K562 (cell line): ENCODE results near the gene CKMT1A. TPM values are rescaled to one million over a fixed set of nuclear protein-coding genes. Genes with fewer than 3 reads are reported as not detected.
A peak's percentile ranks its signal among the peaks of the same experiment; 100 is the strongest.
"Not testable (repeated sequence)": the region's sequence is repeated elsewhere in the genome, so short reads cannot be mapped to it uniquely, and the experiment has no call there.

Experiments
- ATAC-seq: fragments of 200-7000 bp; cut with Tn5 transposase; 3 replicates; pipeline ENCODE4 v1.9.1; 2020; ENCODE audit warnings: moderate library complexity
- BruUV-seq: library from RNA; stranded (reverse); fragments of 400-500 nt; replicated peaks from 2 replicates; lab custom pipeline; 2021; lab: Mats Ljungman, UMichigan
- CTCF ChIA-PET: fragments of 300-600 bp; formaldehyde crosslinking; extraction: SDS; loops from one replicate; lab custom pipeline; 2021; ENCODE audit warnings: low intra/inter-chr PET ratio; lab: Yijun Ruan, JAX
- POLR2A ChIA-PET: fragments of 300-600, 350-650 bp; sonication (Branson Sonifier 250); formaldehyde crosslinking; extraction: SDS; loops from one replicate; lab custom pipeline; 2021; ENCODE audit warnings: antibody characterized with exemption, inconsistent platforms; lab: Yijun Ruan, JAX
- DNase-seq, 4 experiments: peaks; one replicate each; pipeline versions ENCODE4 v3.0.0 to v3.0.0-alpha.2; 2011 to 2018; ENCODE audit warnings: low spot score in 3 of 4, mixed read lengths in 3 of 4; ENCODE audit errors: extremely low read depth in 1 of 4
- FAIRE-seq: peaks from 2 replicates; lab custom pipeline; 2011; peaks lifted over from hg19 to GRCh38; lab: Jason Lieb, UNC
- H2AFZ ChIP-seq: 2 replicates; pipeline ENCODE4 v1.6.0; 2011; ENCODE audit warnings: low read depth, low read length, control low read depth, inconsistent platforms
- H3K27ac ChIP-seq: fragments of 200-600 bp; 3 replicates; pipeline ENCODE4 v1.8.0; 2011; ENCODE audit warnings: low read depth, mild to moderate bottlenecking, control low read depth, inconsistent platforms, low read length, moderate library complexity, mixed read lengths; ENCODE audit errors: extremely low read depth
- H3K27me3 ChIP-seq, 2 experiments: fragments of 300-600 bp in 1 of 2; 2 replicates in 1 of 2; 3 replicates in 1 of 2; pipeline versions ENCODE4 v1.6.0 to v1.8.0; 2011; ENCODE audit warnings: inconsistent platforms in 2 of 2, low read length in 2 of 2, mild to moderate bottlenecking in 1 of 2, mixed read lengths in 1 of 2, moderate library complexity in 1 of 2; ENCODE audit not compliant: control insufficient read depth in 2 of 2, insufficient read depth in 2 of 2
- H3K36me3 ChIP-seq: fragments of 300-600 bp; 3 replicates; pipeline ENCODE4 v1.8.0; 2011; ENCODE audit warnings: mild to moderate bottlenecking, low read length, inconsistent platforms; ENCODE audit not compliant: control insufficient read depth, insufficient read depth
- H3K4me1 ChIP-seq, 2 experiments: fragments of 200-600 bp in 1 of 2; replicated peaks in 1 of 2; 2 replicates in 1 of 2; 3 replicates in 1 of 2; pipeline versions ENCODE4 v1.5.1 to v1.8.0; 2011; ENCODE audit warnings: inconsistent platforms in 2 of 2, low read length in 2 of 2, mild to moderate bottlenecking in 1 of 2, mixed read lengths in 1 of 2, moderate library complexity in 1 of 2; ENCODE audit not compliant: control insufficient read depth in 2 of 2, insufficient read depth in 2 of 2
- H3K4me2 ChIP-seq: 2 replicates; pipeline ENCODE4 v1.6.1; 2011; ENCODE audit warnings: low read length, control low read depth, inconsistent platforms, mixed read lengths; ENCODE audit not compliant: insufficient read depth
- H3K4me3 ChIP-seq: fragments of 200-600 bp; sonication (generic), shearing (Covaris generic); 2 replicates; pipeline ENCODE4 v1.5.1; 2016; ENCODE audit warnings: control low read depth, inconsistent platforms
- H3K79me2 ChIP-seq: fragments of 200-600 bp; 3 replicates; pipeline ENCODE4 v1.8.0; 2011; ENCODE audit warnings: low read length, inconsistent platforms; ENCODE audit not compliant: control insufficient read depth, insufficient read depth
- H3K9ac ChIP-seq, 2 experiments: 2 replicates each; pipeline versions ENCODE4 v1.6.0 to v1.6.1; 2011; ENCODE audit warnings: low read depth in 2 of 2, low read length in 2 of 2, control low read depth in 1 of 2, inconsistent platforms in 1 of 2, mild to moderate bottlenecking in 1 of 2, mixed read lengths in 1 of 2; ENCODE audit not compliant: insufficient read depth in 1 of 2
- H3K9me1 ChIP-seq: one replicate; pipeline ENCODE4 v1.6.0; 2011; ENCODE audit warnings: inconsistent platforms, mild to moderate bottlenecking, low read length, moderate library complexity; ENCODE audit not compliant: control insufficient read depth, insufficient read depth
- H3K9me3 ChIP-seq: replicated peaks from 2 replicates; pipeline ENCODE4 v1.5.1; 2011; ENCODE audit warnings: low read depth, low read length, inconsistent platforms; ENCODE audit not compliant: control insufficient read depth, insufficient read depth
- H4K20me1 ChIP-seq: replicated peaks from 2 replicates; pipeline ENCODE4 v1.6.1; 2011; ENCODE audit warnings: low read length, inconsistent platforms, mixed read lengths; ENCODE audit not compliant: control insufficient read depth, insufficient read depth
- CXXC5 ChIP-seq: fragments of 250-450 bp; sonication (Bioruptor Pico); IDR thresholded peaks from 2 replicates; pipeline ENCODE4 v1.8.0; 2022; ENCODE audit warnings: inconsistent platforms, mild to moderate bottlenecking, moderate library complexity
- E2F3 ChIP-seq: fragments of 250-450 bp; sonication (Bioruptor Pico); IDR thresholded peaks from 2 replicates; pipeline ENCODE4 v1.4.0; 2020; ENCODE audit warnings: mild to moderate bottlenecking
- TEAD1 ChIP-seq, 2 experiments: fragments of 450-650 bp in 1 of 2; sonication (generic) in 1 of 2; formaldehyde crosslinking; IDR thresholded peaks; 2 replicates each; pipeline versions ENCODE4 v1.4.0 to v1.8.0; 2020 to 2022; ENCODE audit warnings: mild to moderate bottlenecking in 2 of 2, missing genetic modification reagents in 1 of 2
- ZNF512 ChIP-seq: IDR thresholded peaks from 2 replicates; pipeline ENCODE4 v1.6.1; 2016; ENCODE audit warnings: missing genetic modification characterization, missing compliant biosample characterization
- WGBS: fragments of 100-300 bp; shearing (Covaris generic); methylation state at CpG from one replicate; pipeline ENCODE4 v1.1.6; 2016; ENCODE audit warnings: low coverage, mixed read lengths; ENCODE audit not compliant: insufficient coverage; ENCODE audit errors: missing lambda C conversion rate; 5-methylcytosine and 5-hydroxymethylcytosine counted together
- in situ Hi-C: fragments of 300-500 bp; cut with MboI; formaldehyde crosslinking; loops from 4 replicates; pipeline ENCODE4 v1.15.0; 2018; ENCODE audit warnings: inconsistent platforms, mixed read lengths
- intact Hi-C: fragments of 100-400 bp; cut with micrococcal nuclease; formaldehyde crosslinking; loops from 2 replicates; pipeline ENCODE4 v1.14.2; 2022
- polyA plus RNA-seq, 8 experiments: library from polyadenylated mRNA; depleted of rRNA in 4 of 8; stranded (reverse) in 5 of 8; unstranded in 3 of 8; fragments of >200 nt; fragmentation: Nextera tagmentation in 2 of 8; fragmentation: Illumina TruSeq in 1 of 8; extraction: Ambion mirVana in 2 of 8; extraction: Trizol in 1 of 8; gene quantifications; 2 replicates each; pipeline versions ENCODE4 v1.2.1 to v1.2.3, GENCODE V29; 2011 to 2014; ENCODE audit warnings: inconsistent platforms in 1 of 8, missing spikeins in 1 of 8
- total RNA-seq, 7 experiments: library from RNA; depleted of rRNA in 6 of 7; stranded (reverse); fragments of >200 nt in 6 of 7; fragmentation: Illumina TruSeq in 2 of 7; extraction: Trizol in 2 of 7; gene quantifications; 2 replicates each; pipeline versions ENCODE4 v1.2.1 to v1.2.3, GENCODE V29; 2011 to 2021; ENCODE audit warnings: low replicate concordance in 1 of 7

The CKMT1A gene
- total and polyA plus RNA-seq, 9 of the 15 experiments (the other 6 are each of a cell fraction or from before 2014, with no cell fraction given): 3.6 to 13.5 (median 7.7) TPM

DNA sequence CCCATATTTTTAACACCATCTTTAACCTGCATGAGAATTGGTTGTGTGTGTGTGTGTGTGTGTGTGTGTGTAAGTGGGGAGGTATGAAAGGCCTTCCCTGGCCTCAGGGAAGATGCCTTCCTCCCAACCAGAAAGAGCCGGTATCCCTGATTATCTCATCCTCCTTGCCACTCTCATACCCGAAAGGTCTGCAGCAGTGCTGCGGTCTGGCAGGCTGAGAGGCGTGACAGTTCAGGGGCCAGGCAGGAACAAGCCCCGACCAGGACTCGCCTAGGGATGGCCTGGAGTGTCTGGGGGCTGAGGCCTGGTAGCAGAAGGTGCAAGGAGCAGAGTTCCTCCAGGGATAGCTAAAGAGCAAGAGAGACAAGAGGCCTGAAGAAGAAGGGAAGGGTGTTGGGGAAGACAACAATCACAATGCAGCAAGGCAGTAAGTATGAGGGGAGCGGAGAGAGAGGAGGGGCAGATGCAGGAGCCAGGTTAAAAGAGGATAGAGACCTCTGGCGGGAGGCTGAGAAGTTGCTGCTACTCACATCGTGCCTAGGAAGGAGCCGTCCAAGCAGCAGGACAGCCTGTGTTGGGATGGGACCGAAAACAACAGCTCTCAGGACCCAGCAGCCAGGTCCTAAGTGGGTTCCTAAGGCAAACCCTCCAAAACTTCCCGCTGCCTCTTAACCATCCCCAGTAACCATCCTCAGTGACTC lies 16.9 kb downstream of the CKMT1A start:
- H3K36me3 ChIP-seq, H3K9ac ChIP-seq, H3K4me1 ChIP-seq, POLR2A ChIA-PET, H2AFZ ChIP-seq, CTCF ChIA-PET, BruUV-seq, H3K9me3 ChIP-seq, in situ Hi-C loops, intact Hi-C loops, H3K4me3 ChIP-seq, DNase-seq, H3K27ac ChIP-seq, H3K27me3 ChIP-seq, H4K20me1 ChIP-seq, H3K4me2 ChIP-seq, H3K9me1 ChIP-seq, H3K79me2 ChIP-seq: not testable (repeated sequence)
- 0% methylated on average over 1 of the region's 12 CpGs for WGBS
- peak; percentile 80 for FAIRE-seq
- ATAC-seq: peak; percentile 83

- ATAC-seq (no peak), FAIRE-seq (no peak), DNase-seq (no peak)
- no peak overlapping the region for H3K4me3 ChIP-seq
- H3K9me3 ChIP-seq: no peaks in the 10 kb centered on the region
- ChIA-PET POLR2A (no interaction called here), CTCF (no interaction called here)
- intact Hi-C loops: no loop called here
- WGBS: 11% methylated on average over 3 of the region's 4 CpGs
- no peak overlapping the region for H3K4me2 ChIP-seq
- H3K4me1 ChIP-seq: no peaks in the 10 kb centered on the region
- no peak overlapping the region for H2AFZ ChIP-seq
- in situ Hi-C loops: no loop called here
- H3K9me1 ChIP-seq: no peaks in the 10 kb centered on the region
- no peaks in the 10 kb centered on the region for H4K20me1 ChIP-seq
- no TSS peak for BruUV-seq
- peak; percentile 78 for TF ChIP-seq ZNF512 (tag)
- TF ChIP-seq CXXC5: no peak
- no peak for TF ChIP-seq TEAD1 (CRISPR knock-in tag; IDR thresholded peaks at IDR 0.05)
- no peak for TF ChIP-seq E2F3 (CRISPR knock-in tag)
- H3K79me2 ChIP-seq: no peaks in the 10 kb centered on the region
- H3K27me3 ChIP-seq: no peaks in the 10 kb centered on the region; a peak in 1 of 5 replicates
- H3K27ac ChIP-seq: no peak overlapping the region
- H3K9ac ChIP-seq: no peak overlapping the region
- no peaks in the 10 kb centered on the region for H3K36me3 ChIP-seq
Observed at GRCh38 chr15:43723151-43723550, 29.5 kb downstream of the CKMT1A start.

DNA sequence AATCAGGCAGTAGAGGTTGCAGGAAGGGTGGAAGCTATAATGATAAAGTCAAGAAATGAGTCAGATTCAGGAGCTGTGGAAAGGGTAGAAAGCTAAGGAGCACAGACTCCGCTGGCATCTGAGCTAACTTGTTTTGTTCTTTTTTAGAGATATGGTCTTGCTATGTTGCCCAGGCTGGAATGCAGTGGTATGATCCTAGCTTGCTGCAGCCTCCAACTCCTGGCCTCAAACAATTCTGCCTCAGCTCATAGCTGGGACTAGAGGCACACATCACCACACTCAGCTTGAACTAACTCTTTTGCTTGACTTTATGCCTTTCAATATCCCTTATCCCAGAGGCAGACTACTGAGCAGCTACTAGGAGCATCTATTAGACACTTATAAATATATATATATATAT lies 32.6 kb downstream of the CKMT1A start:
- ATAC-seq: not testable (repeated sequence)

More for the DNA sequence above, 32.6 kb downstream of the CKMT1A start:
- H3K36me3 ChIP-seq, H3K79me2 ChIP-seq, H3K4me3 ChIP-seq, H3K27ac ChIP-seq, CTCF ChIA-PET, DNase-seq, BruUV-seq, H3K27me3 ChIP-seq, H3K9me1 ChIP-seq, POLR2A ChIA-PET, intact Hi-C loops, FAIRE-seq, H3K9ac ChIP-seq, H4K20me1 ChIP-seq, H3K4me1 ChIP-seq, H2AFZ ChIP-seq, H3K4me2 ChIP-seq, H3K9me3 ChIP-seq: not testable (repeated sequence)
- in situ Hi-C loops: loop anchor here (5.0 kb wide), 1 partner anchor 94 kb away; no protein-coding TSS in a partner anchor
- WGBS: 31% methylated on average over 1 of the region's 1 CpG
